AG04450 (cell line): ENCODE data around the gene IFFO2. TPM values are rescaled to one million over a fixed set of nuclear protein-coding genes. Genes with fewer than 3 reads are reported as not detected.
"Not testable (repeated sequence)": the region's sequence is repeated elsewhere in the genome, so short reads cannot be mapped to it uniquely, and the experiment has no call there.

Experiments
- CTCF ChIA-PET: fragments of 300-600, 350-600 bp; formaldehyde crosslinking; extraction: SDS; loops from one replicate; lab custom pipeline; 2022; ENCODE audit warnings: antibody characterized with exemption, inconsistent platforms; lab: Charles Lee
- POLR2A ChIA-PET: fragments of 350-600 bp; formaldehyde crosslinking; extraction: SDS; loops from one replicate; lab custom pipeline; 2021; ENCODE audit warnings: antibody characterized with exemption, inconsistent platforms; lab: Yijun Ruan, JAX
- DNase-seq: peaks from one replicate; pipeline ENCODE4 v3.0.0-alpha.2; 2011; ENCODE audit warnings: low read depth, low spot score
- H3K27ac ChIP-seq: one replicate; pipeline ENCODE4 v1.5.1; 2012; ENCODE audit warnings: low read depth, low read length, control low read depth
- H3K27me3 ChIP-seq: one replicate; pipeline ENCODE4 v1.6.0; 2012; ENCODE audit warnings: low read length; ENCODE audit not compliant: control insufficient read depth, insufficient read depth
- H3K4me3 ChIP-seq: 2 replicates; pipeline ENCODE4 v1.5.1; 2011; ENCODE audit warnings: mild to moderate bottlenecking, low read depth, low read length, control low read depth
- H3K9me3 ChIP-seq: 2 replicates; pipeline ENCODE4 v1.5.1; 2012; ENCODE audit warnings: low read length; ENCODE audit not compliant: control insufficient read depth, insufficient read depth
- CTCF ChIP-seq: IDR thresholded peaks from 2 replicates; pipeline ENCODE4 v1.5.1; 2011; ENCODE audit warnings: low read depth, low read length, control low read depth, inconsistent platforms
- polyA plus RNA-seq: library from polyadenylated mRNA; depleted of rRNA; stranded (reverse); fragments of >200 nt; gene quantifications from 2 replicates; pipeline ENCODE4 v1.2.3, GENCODE V29; 2011

Gene IFFO2
- polyA plus RNA-seq, 1 experiment, result 6.8 TPM

- H3K4me3 ChIP-seq, result no peak overlapping the region
- ChIA-PET POLR2A (no interaction called here), CTCF (interaction anchor here (3.1 kb wide), 1 partner anchor 13 kb away, joined by 19 read pairs; no protein-coding TSS in a partner anchor)
- no peak for TF ChIP-seq CTCF
- no peaks in the 10 kb centered on the region; the same call in 1 of the 2 replicates for H3K9me3 ChIP-seq
- H3K27me3 ChIP-seq, result no peaks in the 10 kb centered on the region
- H3K27ac ChIP-seq, result no peak overlapping the region
- DNase-seq, result no peak
These were observed 57.0 kb downstream of the IFFO2 start for GRCh38 chr1:18899363-18900049.

- POLR2A ChIA-PET, result no interaction called here
- no peak for TF ChIP-seq CTCF
- CTCF ChIA-PET, result interaction anchor here (1.3 to 3.1 kb wide), 2 partner anchors 14 kb away, joined by 3 to 19 read pairs; no protein-coding TSS in a partner anchor
- no peak for DNase-seq
- Histone ChIP-seq H3K27ac (no peak overlapping the region), H3K9me3 (no peaks in the 10 kb centered on the region; the same call in 1 of the 2 replicates), H3K4me3 (no peak overlapping the region), H3K27me3 (no peaks in the 10 kb centered on the region)
These were observed 57.9 kb downstream of the IFFO2 start for GRCh38 chr1:18898567-18898966.

GRCh38 chr1:18895317-18895716, 61.2 kb downstream of the IFFO2 start:
- ChIA-PET CTCF (interaction anchor here (1.5 kb wide), 1 partner anchor 12 kb away, joined by 3 read pairs; no protein-coding TSS in a partner anchor), POLR2A (no interaction called here)
- Histone ChIP-seq H3K27ac (no peak overlapping the region), H3K4me3 (no peak overlapping the region), H3K27me3 (no peaks in the 10 kb centered on the region), H3K9me3 (no peaks in the 10 kb centered on the region)
- no peak for TF ChIP-seq CTCF
- DNase-seq, result no peak

- no peak for TF ChIP-seq CTCF
- ChIA-PET CTCF (interaction anchor here (1.6 to 2.0 kb wide), 4 partner anchors 9 to 21 kb away, joined by 5 to 11 read pairs (median 8); partner anchors contain the start of gene ALDH4A1), POLR2A (no interaction called here)
- no peak for DNase-seq
- no peaks in the 10 kb centered on the region for H3K27me3 ChIP-seq
- H3K4me3 ChIP-seq, result no peak overlapping the region
- H3K9me3 ChIP-seq, result no peaks in the 10 kb centered on the region
- no peak overlapping the region for H3K27ac ChIP-seq
These were observed 63.4 kb downstream of the IFFO2 start for GRCh38 chr1:18893120-18893519.

GRCh38 chr1:18891858-18892257, 64.6 kb downstream of the IFFO2 start:
- CTCF ChIA-PET, result interaction anchor here (1.3 to 1.7 kb wide), 2 partner anchors 7 to 21 kb away, joined by 5 to 11 read pairs; no protein-coding TSS in a partner anchor
- not testable (repeated sequence) for H3K27me3 ChIP-seq, H3K9me3 ChIP-seq, H3K27ac ChIP-seq, H3K4me3 ChIP-seq, DNase-seq
- POLR2A ChIA-PET, result interaction anchor here (0.6 kb wide), 1 partner anchor 833 kb away, joined by 4 read pairs; no protein-coding TSS in a partner anchor
